Esophagus squamous epithelium (tissue), 4 donors: Measurements from ENCODE around the gene TCF7.

Experiments
- CTCF ChIP-seq, 6 experiments: fragments of 450-650 bp in 4 of 6; fragments of 200-600 bp in 2 of 6; sonication (generic) in 2 of 6; IDR thresholded peaks; one replicate each; pipeline ENCODE4 v1.5.1; 2016 to 2019; ENCODE audit warnings: antibody characterized with exemption in 6 of 6, mild to moderate bottlenecking in 4 of 6, moderate library complexity in 4 of 6
- POLR2A ChIP-seq, 4 donors: fragments of 450-650 bp; IDR thresholded peaks; one replicate each; pipeline ENCODE4 v1.6.1; 2017; ENCODE audit warnings: antibody characterized with exemption in 4 of 4, mild to moderate bottlenecking in 4 of 4, moderate library complexity in 3 of 4

GRCh38 chr5:134142052-134142451 is 27.6 kb downstream of the TCF7 start:
- TF ChIP-seq POLR2A (IDR thresholded peaks at IDR 0.05) (no peak), CTCF (IDR thresholded peaks at IDR 0.05) (no peak)
